CD4-positive, alpha-beta T cell (primary cell): ENCODE results near the gene CAPN10. TPM values are rescaled to one million over a fixed set of nuclear protein-coding genes. Genes with fewer than 3 reads are reported as not detected.

Experiments used
- ATAC-seq: fragments of 200-7000 bp; cut with Tn5 transposase; one replicate; pipeline ENCODE4 v1.10.0; 2022; ENCODE audit warnings: mild to moderate bottlenecking; ENCODE audit not compliant: poor library complexity
- CTCF ChIA-PET: fragments of 350-600 bp; sonication (Branson Sonifier 250); formaldehyde crosslinking; loops from one replicate; lab custom pipeline; 2021; ENCODE audit warnings: antibody characterized with exemption, inconsistent platforms; lab: Charles Lee
- POLR2A ChIA-PET: fragments of 350-600 bp; sonication (Branson Sonifier 250); formaldehyde crosslinking; loops from one replicate; lab custom pipeline; 2021; ENCODE audit warnings: antibody characterized with exemption, inconsistent platforms; lab: Charles Lee
- DNase-seq, 14 experiments: peaks; one replicate each; pipeline ENCODE4 v3.0.0-alpha.2; 2013 to 2020; ENCODE audit warnings: mixed read lengths in 2 of 14
- H3K27ac ChIP-seq, 2 donors: one replicate each; pipeline versions ENCODE4 v1.5.1 to v1.7.0; 2013; ENCODE audit warnings: low read length in 2 of 2, low read depth in 1 of 2, mild to moderate bottlenecking in 1 of 2
- H3K27me3 ChIP-seq, 2 experiments: 1 replicate in 1 of 2; 2 replicates in 1 of 2; pipeline versions ENCODE4 v1.6.1 to v1.7.0; 2013; ENCODE audit warnings: low read length in 2 of 2, control low read depth in 1 of 2, mild to moderate bottlenecking in 1 of 2, moderate library complexity in 1 of 2; ENCODE audit not compliant: insufficient read depth in 2 of 2, control insufficient read depth in 1 of 2
- H3K36me3 ChIP-seq: one replicate; pipeline ENCODE4 v1.6.1; 2013; ENCODE audit warnings: low read length, control low read depth; ENCODE audit not compliant: insufficient read depth
- H3K4me1 ChIP-seq: one replicate; pipeline ENCODE4 v1.6.1; 2013; ENCODE audit warnings: low read length, control low read depth; ENCODE audit not compliant: insufficient read depth
- H3K4me3 ChIP-seq: one replicate; pipeline ENCODE4 v1.5.1; 2013; ENCODE audit warnings: mild to moderate bottlenecking, low read length, moderate library complexity
- H3K9me3 ChIP-seq, 2 experiments: 1 replicate in 1 of 2; 2 replicates in 1 of 2; pipeline versions ENCODE4 v1.6.1 to v1.7.0; 2013; ENCODE audit warnings: low read length in 2 of 2, mild to moderate bottlenecking in 2 of 2, control low read depth in 1 of 2, moderate library complexity in 1 of 2; ENCODE audit not compliant: control insufficient read depth in 1 of 2, insufficient read depth in 1 of 2
- H3K27ac Mint-ChIP-seq: one replicate; pipeline ENCODE4 v1.8.0; 2020; ENCODE audit warnings: mixed read lengths
- H3K27me3 Mint-ChIP-seq: one replicate; pipeline ENCODE4 v1.8.0; 2021; ENCODE audit warnings: mixed read lengths
- H3K36me3 Mint-ChIP-seq: one replicate; pipeline ENCODE4 v1.8.0; 2021; ENCODE audit warnings: low read depth, mixed read lengths
- H3K4me1 Mint-ChIP-seq: one replicate; pipeline ENCODE4 v1.8.0; 2021; ENCODE audit warnings: low read depth, mixed read lengths
- H3K4me3 Mint-ChIP-seq: one replicate; pipeline ENCODE4 v1.8.0; 2020; ENCODE audit warnings: mild to moderate bottlenecking, mixed read lengths
- H3K9me3 Mint-ChIP-seq: one replicate; pipeline ENCODE4 v1.8.0; 2020; ENCODE audit warnings: mixed read lengths
- intact Hi-C, 2 experiments: fragments of 100-400 bp; cut with DNase I in 1 of 2; cut with micrococcal nuclease in 1 of 2; formaldehyde crosslinking; loops; one replicate each; pipeline versions ENCODE4 v1.15.1 to v1.9.0; 2023 to 2025; cut with DNase I, micrococcal nuclease
- total RNA-seq, 174 experiments: library from RNA in 2 of 174; stranded (reverse) in 2 of 174; gene quantifications; one replicate each; pipeline ENCODE4 v1.2.3 and lab custom pipeline; 2021 to 2026
- TF ChIP-seq, protein P1 (sequence below): fragments of 200-600 bp; IDR thresholded peaks from one replicate; pipeline ENCODE4 v1.8.0; 2022; ENCODE audit warnings: antibody characterized with exemption, mild to moderate bottlenecking

The CAPN10 gene
- total RNA-seq, 2 experiments from 2014 or later = 40.6 to 42.1 TPM

DNA sequence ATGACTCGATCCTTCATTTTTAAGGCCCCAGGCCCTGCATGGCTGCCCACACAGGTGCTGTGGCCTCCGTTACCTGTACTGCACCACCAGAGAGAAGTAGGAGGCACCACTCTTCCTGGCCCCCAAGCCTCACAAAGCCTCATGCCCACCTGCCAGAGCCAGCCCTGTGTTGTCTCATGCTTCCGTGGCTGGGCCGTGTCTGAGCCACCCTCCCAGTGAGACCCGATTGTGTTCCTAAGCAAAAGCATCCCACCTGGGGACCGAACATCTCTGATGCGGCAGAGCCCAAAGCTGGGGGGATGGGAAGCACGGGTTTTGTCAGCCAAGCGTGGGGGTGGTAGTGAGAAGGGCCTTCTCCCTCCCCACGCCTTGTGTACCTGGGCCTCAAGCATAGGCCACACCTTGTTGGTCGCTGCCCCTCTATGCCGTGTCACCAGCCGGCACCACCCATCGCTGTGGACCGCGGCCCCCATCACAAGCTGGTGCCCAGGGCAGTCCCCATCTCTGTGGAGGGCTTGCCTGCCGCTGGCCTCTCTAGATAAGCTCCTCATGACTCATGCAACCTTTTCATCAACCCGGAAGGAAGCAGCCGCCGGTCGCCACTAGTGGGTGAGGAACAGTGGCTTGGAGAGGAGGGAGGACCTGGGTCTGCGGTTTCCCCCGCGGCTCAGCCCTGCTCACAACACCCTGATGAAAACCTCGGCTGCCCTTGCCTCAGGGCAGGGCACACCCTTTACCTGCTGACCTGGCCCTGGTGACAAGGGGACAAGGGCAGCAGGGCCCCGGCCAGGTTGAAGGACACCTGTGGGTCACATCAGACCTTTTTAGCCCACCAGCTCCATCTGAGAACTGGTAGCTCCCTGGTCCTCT, 21.0 kb upstream of the CAPN10 start:
- Histone ChIP-seq H3K9me3 (no peaks in the 10 kb centered on the region), H3K4me3 (peak overlapping the region; percentile 64), H3K4me1 (peaks cover 83% of the 10 kb centered on the region), H3K36me3 (peaks cover 14% of the 10 kb centered on the region), H3K27me3 (no peaks in the 10 kb centered on the region), H3K27ac (peak overlapping the region; percentile 91 to 97)
- Mint-ChIP-seq H3K9me3 (no peaks in the 10 kb centered on the region), H3K4me1 (peaks cover 82% of the 10 kb centered on the region), H3K4me3 (peak overlapping the region; percentile 96), H3K36me3 (peaks cover 61% of the 10 kb centered on the region), H3K27ac (peak overlapping the region; percentile 98), H3K27me3 (no peaks in the 10 kb centered on the region)
- ChIA-PET CTCF (interaction anchor here (1.0 to 5.3 kb wide), 9 partner anchors 9 to 56 kb away, joined by 3 to 54 read pairs (median 9); partner anchors contain the start of genes ANKMY1 and CAPN10), POLR2A (interaction anchor here (0.6 to 7.3 kb wide), 16 partner anchors 8 to 1169 kb away, joined by 3 to 224 read pairs (median 4); partner anchors contain the start of genes ANKMY1, CAPN10, D2HGDH and HDAC4)
- TF ChIP-seq, protein P1, sequence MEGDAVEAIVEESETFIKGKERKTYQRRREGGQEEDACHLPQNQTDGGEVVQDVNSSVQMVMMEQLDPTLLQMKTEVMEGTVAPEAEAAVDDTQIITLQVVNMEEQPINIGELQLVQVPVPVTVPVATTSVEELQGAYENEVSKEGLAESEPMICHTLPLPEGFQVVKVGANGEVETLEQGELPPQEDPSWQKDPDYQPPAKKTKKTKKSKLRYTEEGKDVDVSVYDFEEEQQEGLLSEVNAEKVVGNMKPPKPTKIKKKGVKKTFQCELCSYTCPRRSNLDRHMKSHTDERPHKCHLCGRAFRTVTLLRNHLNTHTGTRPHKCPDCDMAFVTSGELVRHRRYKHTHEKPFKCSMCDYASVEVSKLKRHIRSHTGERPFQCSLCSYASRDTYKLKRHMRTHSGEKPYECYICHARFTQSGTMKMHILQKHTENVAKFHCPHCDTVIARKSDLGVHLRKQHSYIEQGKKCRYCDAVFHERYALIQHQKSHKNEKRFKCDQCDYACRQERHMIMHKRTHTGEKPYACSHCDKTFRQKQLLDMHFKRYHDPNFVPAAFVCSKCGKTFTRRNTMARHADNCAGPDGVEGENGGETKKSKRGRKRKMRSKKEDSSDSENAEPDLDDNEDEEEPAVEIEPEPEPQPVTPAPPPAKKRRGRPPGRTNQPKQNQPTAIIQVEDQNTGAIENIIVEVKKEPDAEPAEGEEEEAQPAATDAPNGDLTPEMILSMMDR = no peak
- peak; percentile 79 to 97 (median 90) for DNase-seq
- intact Hi-C loops = loop anchor here (1.0 to 10.0 kb wide), 11 partner anchors 21 to 1319 kb away; partner anchors contain the start of genes CAPN10 (in 2 of the 2), COPS9 (in 1 of the 2), FARP2 (in 1 of the 2) and GPR35 (in 1 of the 2)
- peak; percentile 39 for ATAC-seq

DNA sequence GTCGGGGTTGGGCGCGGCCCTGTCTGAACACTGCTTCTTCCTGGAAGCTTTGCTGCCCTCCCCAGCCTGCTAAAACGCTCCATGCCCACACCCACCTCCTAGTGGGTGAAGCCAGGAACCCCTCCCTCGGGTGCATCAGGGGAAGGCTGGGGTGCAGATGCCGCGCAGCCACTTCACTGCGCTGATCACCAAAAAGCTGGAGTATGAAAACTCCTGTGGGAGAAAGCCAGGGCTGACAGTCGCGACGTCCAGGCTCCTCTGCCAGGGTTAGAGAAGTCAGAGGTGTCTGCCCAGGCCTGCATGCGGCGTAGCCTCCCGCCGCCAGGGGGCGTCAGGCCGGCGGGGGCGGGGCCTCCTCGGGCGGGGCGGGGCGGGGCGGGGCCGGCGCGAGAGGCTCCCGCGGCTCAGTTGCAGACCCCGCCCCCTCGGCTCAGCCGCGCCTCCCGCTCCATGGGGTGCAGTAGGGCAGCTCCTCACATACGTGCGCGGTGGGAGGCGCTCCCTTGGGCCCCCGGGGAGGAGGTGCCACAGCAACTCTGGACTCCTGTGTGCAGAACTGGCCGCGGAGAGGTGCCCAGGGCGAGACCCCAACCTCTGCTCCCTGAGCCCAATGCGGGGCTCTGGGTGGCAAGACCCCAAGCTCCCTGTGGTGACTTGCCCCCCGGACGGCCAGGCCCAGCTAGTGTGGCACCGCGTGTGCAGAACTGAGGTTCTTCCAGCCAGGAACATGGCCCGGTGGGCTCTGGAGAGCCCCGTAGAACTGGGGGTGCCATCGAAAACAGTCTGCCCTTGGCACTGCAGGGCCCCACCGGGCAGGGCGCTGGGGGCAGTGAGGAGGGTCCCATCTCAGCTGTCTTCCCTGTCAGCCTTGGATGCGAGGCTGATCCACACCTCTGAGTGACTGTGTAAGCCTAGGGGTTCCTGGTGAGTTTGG, 20.1 kb upstream of the CAPN10 start:
- Mint-ChIP-seq H3K36me3 (peaks cover 61% of the 10 kb centered on the region), H3K27ac (peak overlapping the region; percentile 98), H3K4me3 (peak overlapping the region; percentile 96), H3K4me1 (peaks cover 84% of the 10 kb centered on the region), H3K27me3 (no peaks in the 10 kb centered on the region), H3K9me3 (no peaks in the 10 kb centered on the region)
- intact Hi-C loops = loop anchor here (1.0 to 10.0 kb wide), 11 partner anchors 20 to 1318 kb away; partner anchors contain the start of genes CAPN10 (in 2 of the 2), COPS9 (in 1 of the 2), FARP2 (in 1 of the 2) and GPR35 (in 1 of the 2)
- Histone ChIP-seq H3K27me3 (no peaks in the 10 kb centered on the region), H3K9me3 (no peaks in the 10 kb centered on the region), H3K4me3 (peak overlapping the region; percentile 87), H3K36me3 (peaks cover 15% of the 10 kb centered on the region), H3K27ac (peak overlapping the region; percentile 91 to 97), H3K4me1 (peaks cover 88% of the 10 kb centered on the region)
- peak; percentile 89 to 98 (median 95) for DNase-seq
- POLR2A ChIA-PET = interaction anchor here (0.9 to 7.3 kb wide), 13 partner anchors 9 to 1168 kb away, joined by 3 to 224 read pairs (median 5); partner anchors contain the start of genes ANKMY1, CAPN10, D2HGDH and HDLBP
- TF ChIP-seq, protein P1 = peak; percentile 86
- peak; percentile 60 for ATAC-seq
- CTCF ChIA-PET = interaction anchor here (0.6 to 5.3 kb wide), 10 partner anchors 9 to 55 kb away, joined by 3 to 54 read pairs (median 7); partner anchors contain the start of genes ANKMY1 and CAPN10
